H1 (cell line): Measurements from ENCODE around the gene MARK3. TPM values are rescaled to one million over a fixed set of nuclear protein-coding genes. Genes with fewer than 3 reads are reported as not detected.

Experiments
- ASH2L ChIP-seq: fragments of 200-600, 300-600 bp; sonication (generic); IDR thresholded peaks from one replicate; pipeline ENCODE4 v1.7.1; 2017; ENCODE audit warnings: low read length
- BCL11A ChIP-seq, 2 experiments: IDR thresholded peaks; one replicate each; pipeline ENCODE4 v1.6.1; 2011; ENCODE audit warnings: low read depth in 2 of 2, low read length in 2 of 2, mild to moderate bottlenecking in 2 of 2
- BRCA1 ChIP-seq: IDR thresholded peaks from 2 replicates; pipeline ENCODE4 v1.6.1; 2012; ENCODE audit warnings: low read depth, low read length, improper control_type of control experiment
- CREB1 ChIP-seq: IDR thresholded peaks from 2 replicates; pipeline ENCODE4 v1.6.1; 2012; ENCODE audit warnings: inconsistent platforms
- EGR1 ChIP-seq: IDR thresholded peaks from 2 replicates; pipeline ENCODE4 v1.6.1; 2011; ENCODE audit warnings: low read depth, low read length, borderline replicate concordance
- EP300 ChIP-seq, 2 experiments: IDR thresholded peaks; 1 replicate in 1 of 2; 2 replicates in 1 of 2; pipeline ENCODE4 v1.6.1; 2011 to 2012; ENCODE audit warnings: low read depth in 2 of 2, low read length in 2 of 2, mild to moderate bottlenecking in 2 of 2, borderline replicate concordance in 1 of 2, inconsistent platforms in 1 of 2, moderate library complexity in 1 of 2
- GABPA ChIP-seq: IDR thresholded peaks from 2 replicates; pipeline ENCODE4 v1.6.1; 2011; ENCODE audit warnings: mild to moderate bottlenecking, low read length, moderate library complexity, borderline replicate concordance; ENCODE audit not compliant: insufficient read depth
- HDAC2 ChIP-seq, 2 experiments: fragments of 300-600 bp in 1 of 2; sonication (generic) in 1 of 2; IDR thresholded peaks; 2 replicates each; pipeline ENCODE4 v1.6.1; 2011 to 2012; ENCODE audit warnings: low read depth in 2 of 2, low read length in 2 of 2, mild to moderate bottlenecking in 2 of 2, moderate library complexity in 2 of 2, borderline replicate concordance in 1 of 2, inconsistent platforms in 1 of 2
- JUN ChIP-seq: IDR thresholded peaks from 2 replicates; pipeline ENCODE4 v1.6.1; 2011; ENCODE audit warnings: low read depth, mild to moderate bottlenecking, improper control_type of control experiment, low read length
- KDM4A ChIP-seq: IDR thresholded peaks from one replicate; pipeline ENCODE4 v1.7.1; 2012; ENCODE audit warnings: low read depth, mild to moderate bottlenecking, moderate library complexity, low read length, inconsistent platforms; ENCODE audit not compliant: severe bottlenecking
- KDM5A ChIP-seq: fragments of 200-600 bp; IDR thresholded peaks from 2 replicates; pipeline ENCODE4 v1.7.1; 2012; ENCODE audit warnings: mild to moderate bottlenecking, low read length, inconsistent platforms, mixed read lengths
- MAFK ChIP-seq: IDR thresholded peaks from 2 replicates; pipeline ENCODE4 v1.6.1; 2012; ENCODE audit warnings: low read depth, mild to moderate bottlenecking, improper control_type of control experiment, low read length
- PHF8 ChIP-seq: fragments of 200-600 bp; sonication (generic); conservative IDR thresholded peaks from 2 replicates; pipeline ENCODE4 v1.7.1; 2012; ENCODE audit warnings: low read depth, mild to moderate bottlenecking, inconsistent platforms, low read length, moderate library complexity
- POLR2A ChIP-seq, 2 experiments: IDR thresholded peaks; 1 replicate in 1 of 2; 2 replicates in 1 of 2; pipeline ENCODE4 v1.6.1; 2011; ENCODE audit warnings: low read depth in 2 of 2, low read length in 2 of 2, mild to moderate bottlenecking in 2 of 2; ENCODE audit errors: control extremely low read depth in 1 of 2
- POLR2AphosphoS5 ChIP-seq: IDR thresholded peaks from 2 replicates; pipeline ENCODE4 v1.6.1; 2011; ENCODE audit warnings: low read depth, low read length
- RNF2 ChIP-seq: fragments of 200-900, 300-1000 bp; sonication (generic); IDR thresholded peaks from 2 replicates; pipeline ENCODE4 v1.7.1; 2016; ENCODE audit warnings: borderline replicate concordance, low read depth, mild to moderate bottlenecking, antibody characterized with exemption, low read length; ENCODE audit not compliant: poor library complexity, severe bottlenecking; ENCODE audit errors: missing control alignments
- RXRA ChIP-seq: IDR thresholded peaks from 2 replicates; pipeline ENCODE4 v1.6.1; 2011; ENCODE audit warnings: low read depth, mild to moderate bottlenecking, low read length, moderate library complexity; ENCODE audit not compliant: insufficient read depth
- SIX5 ChIP-seq: IDR thresholded peaks from 2 replicates; pipeline ENCODE4 v1.6.1; 2011; ENCODE audit warnings: mild to moderate bottlenecking, low read depth, low read length
- SP2 ChIP-seq: IDR thresholded peaks from 2 replicates; pipeline ENCODE4 v1.6.1; 2012; ENCODE audit warnings: mild to moderate bottlenecking, low read length, inconsistent platforms
- SP4 ChIP-seq: IDR thresholded peaks from 2 replicates; pipeline ENCODE4 v1.6.1; 2012; ENCODE audit warnings: low read length, inconsistent platforms
- TAF1 ChIP-seq: IDR thresholded peaks from 2 replicates; pipeline ENCODE4 v1.6.1; 2011; ENCODE audit warnings: mild to moderate bottlenecking, low read depth, low read length
- TEAD4 ChIP-seq: IDR thresholded peaks from 2 replicates; pipeline ENCODE4 v1.6.1; 2012; ENCODE audit warnings: low read depth, low read length, inconsistent platforms, mixed read lengths
- polyA plus RNA-seq, 7 experiments: library from polyadenylated mRNA; depleted of rRNA in 3 of 7; stranded (reverse) in 5 of 7; unstranded in 2 of 7; fragments of >200 nt in 5 of 7; fragments of 200-250 nt in 2 of 7; gene quantifications; 1 replicate in 5 of 7; 2 replicates in 1 of 7; 4 replicates in 1 of 7; pipeline versions ENCODE4 v1.2.1 to v1.2.3, GENCODE V29; 2011 to 2013; ENCODE audit warnings: missing spikeins in 2 of 7, mixed read lengths in 2 of 7
- total RNA-seq: library from RNA; stranded (reverse); fragmentation: NEBNext Ultra II Directional; extraction: Animal tissue kit (Norgen Biotek cat#: 25700); gene quantifications from 2 replicates; pipeline ENCODE4 v1.2.1, GENCODE V29; 2021
- TF ChIP-seq, protein P1 (sequence below): IDR thresholded peaks from 2 replicates; pipeline ENCODE4 v1.6.1; 2011; ENCODE audit warnings: low read length, improper control_type of control experiment
- TF ChIP-seq, protein P2 (sequence below): IDR thresholded peaks from 2 replicates; pipeline ENCODE4 v1.6.1; 2011; ENCODE audit warnings: low read depth, mild to moderate bottlenecking, low read length; ENCODE audit not compliant: insufficient read depth

Gene MARK3
- total and polyA plus RNA-seq, 2 of the 8 experiments (the other 6 are each of a cell fraction or from before 2014, with no cell fraction given): 39.4 to 76.9 TPM

DNA sequence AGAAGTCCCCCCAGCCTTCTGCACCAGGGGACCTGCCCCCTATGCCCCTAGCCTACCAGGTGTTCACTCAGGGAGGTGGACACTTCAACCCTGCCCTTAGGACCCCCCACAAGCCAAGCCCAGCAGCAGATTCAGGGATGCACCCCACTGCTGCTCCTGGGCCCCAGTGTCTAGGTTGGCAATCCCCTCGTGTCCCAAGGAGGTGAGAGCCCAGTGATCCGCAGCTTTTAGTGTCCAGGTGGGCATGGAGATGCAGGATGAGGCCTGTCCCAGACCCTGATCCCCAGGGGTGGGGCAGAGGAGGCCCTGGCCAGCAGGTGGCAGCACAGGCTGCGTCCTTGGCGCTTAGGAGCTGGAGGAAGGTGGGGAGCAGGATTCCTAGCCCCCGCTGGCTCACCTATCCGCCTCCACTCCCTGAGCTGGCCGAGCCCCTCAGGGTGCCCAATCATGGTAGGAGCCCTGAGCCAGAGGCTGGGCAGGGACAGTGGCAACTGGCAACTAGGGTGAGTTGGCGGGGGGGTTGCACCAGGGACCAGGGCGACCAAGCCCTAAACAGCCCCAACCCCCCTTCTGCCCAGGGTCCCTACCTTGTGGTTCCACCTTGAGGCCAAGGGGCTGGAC is 133.3 kb downstream of the MARK3 start (continued):
- TF ChIP-seq TAF1 (0 out of 2 replicates have a peak, but pooled peaks have one; percentile 6), RNF2 (no peak), POLR2AphosphoS5 (peak; percentile 77; the same call in 1 of the 2 replicates), SP4 (peak; percentile 59; the same call in 1 of the 2 replicates), SIX5 (no peak), POLR2A (IDR thresholded peaks at IDR 0.05; ENCODE audit: control extremely low read depth in 1 of 2, low read depth in 2 of 2, low read length in 2 of 2) (peak in 1 of 2 experiments; percentile 71; a peak in 1 of 3 replicates), BCL11A (IDR thresholded peaks at IDR 0.05; ENCODE audit: low read depth in 2 of 2, low read length in 2 of 2) (no peak), RXRA (no peak), PHF8 (no peak), HDAC2 (IDR thresholded peaks at IDR 0.05; ENCODE audit: borderline replicate concordance in 1 of 2, low read depth in 2 of 2, low read length in 2 of 2) (no peak), EP300 (IDR thresholded peaks at IDR 0.05; ENCODE audit: borderline replicate concordance in 1 of 2, low read depth in 2 of 2, low read length in 2 of 2) (no peak), ASH2L (no peak), CREB1 (no peak), BRCA1 (no peak), JUN (no peak), KDM5A (no peak), EGR1 (no peak), SP2 (no peak), KDM4A (no peak), MAFK (no peak), GABPA (peak; percentile 46; the same call in 1 of the 2 replicates), TEAD4 (no peak)
- TF ChIP-seq, protein P1, sequence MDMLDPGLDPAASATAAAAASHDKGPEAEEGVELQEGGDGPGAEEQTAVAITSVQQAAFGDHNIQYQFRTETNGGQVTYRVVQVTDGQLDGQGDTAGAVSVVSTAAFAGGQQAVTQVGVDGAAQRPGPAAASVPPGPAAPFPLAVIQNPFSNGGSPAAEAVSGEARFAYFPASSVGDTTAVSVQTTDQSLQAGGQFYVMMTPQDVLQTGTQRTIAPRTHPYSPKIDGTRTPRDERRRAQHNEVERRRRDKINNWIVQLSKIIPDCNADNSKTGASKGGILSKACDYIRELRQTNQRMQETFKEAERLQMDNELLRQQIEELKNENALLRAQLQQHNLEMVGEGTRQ: no peak
- TF ChIP-seq, protein P2, sequence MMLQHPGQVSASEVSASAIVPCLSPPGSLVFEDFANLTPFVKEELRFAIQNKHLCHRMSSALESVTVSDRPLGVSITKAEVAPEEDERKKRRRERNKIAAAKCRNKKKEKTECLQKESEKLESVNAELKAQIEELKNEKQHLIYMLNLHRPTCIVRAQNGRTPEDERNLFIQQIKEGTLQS: no peak
